HFF-Myc (cell line): ENCODE data around the gene GPSM3.

Source experiments
- DNase-seq: peaks from one replicate; pipeline ENCODE4 v3.0.0-alpha.2; 2011; ENCODE audit warnings: low read depth; ENCODE audit errors: extremely low read depth
- H3K4me3 ChIP-seq: replicated peaks from 2 replicates; pipeline ENCODE4 v1.5.1; 2011; ENCODE audit warnings: low read depth, mild to moderate bottlenecking, control low read depth, low read length
- CTCF ChIP-seq: IDR thresholded peaks from 2 replicates; pipeline ENCODE4 v1.5.1; 2012; ENCODE audit warnings: mild to moderate bottlenecking, low read depth, low read length, control low read depth; ENCODE audit errors: missing control alignments

The GPSM3 gene

GRCh38 chr6:32192608-32193039 is at the start of gene GPSM3:
TSS of gene GPSM3 (minus strand) at chr6:32192643. CDS start at chr6:32192513, 130 bp downstream.
- H3K4me3 ChIP-seq: peak within 1 kb of the TSS; percentile 17
- no peak for DNase-seq
- no peak for TF ChIP-seq CTCF

- peak; percentile 8 for TF ChIP-seq CTCF
- DNase-seq: no peak
- H3K4me3 ChIP-seq: no peak overlapping the region
These were observed 48.2 kb upstream of the GPSM3 start for GRCh38 chr6:32240686-32241085.

GRCh38 chr6:32239462-32239861 is 47.0 kb upstream of the GPSM3 start:
- H3K4me3 ChIP-seq: no peak overlapping the region
- TF ChIP-seq CTCF: no peak
- no peak for DNase-seq

GRCh38 chr6:32234934-32235333 is 42.5 kb upstream of the GPSM3 start:
- no peak for DNase-seq

GRCh38 chr6:32226434-32226833 is 34.0 kb upstream of the GPSM3 start:
- no peak overlapping the region for H3K4me3 ChIP-seq
- TF ChIP-seq CTCF: no peak
- no peak for DNase-seq

More at GRCh38 chr6:32234934-32235333, 42.5 kb upstream of the GPSM3 start:
- no peak for TF ChIP-seq CTCF
- H3K4me3 ChIP-seq: no peak overlapping the region

- no peak for DNase-seq
- no peak overlapping the region for H3K4me3 ChIP-seq
- no peak for TF ChIP-seq CTCF
These were observed 32.3 kb upstream of the GPSM3 start for GRCh38 chr6:32224696-32225095.

GRCh38 chr6:32223258-32224235 is 31.1 kb upstream of the GPSM3 start, which contains the start of gene NOTCH4:
TSS of gene NOTCH4 (minus strand) at chr6:32224067. CDS start at chr6:32223928, 139 bp downstream.
- no peak within 1 kb of the TSS for H3K4me3 ChIP-seq
- no peak for DNase-seq
- no peak for TF ChIP-seq CTCF
